HL-60 (cell line): Measurements from ENCODE around the gene BRICD5.
A peak's percentile ranks its signal among the peaks of the same experiment; 100 is the strongest.

Experiments
- DNase-seq, 2 experiments: peaks; one replicate each; pipeline ENCODE4 v3.0.0-alpha.2; 2010 to 2020; ENCODE audit warnings: low read depth in 1 of 2, low spot score in 1 of 2
- H3K27ac ChIP-seq: fragments of 250-450 bp; sonication (Bioruptor Pico); replicated peaks from 2 replicates; pipeline ENCODE4 v1.5.1; 2020; ENCODE audit warnings: mild to moderate bottlenecking, moderate library complexity
- H3K27me3 ChIP-seq: fragments of 250-450 bp; sonication (Bioruptor Pico); 2 replicates; pipeline ENCODE4 v1.5.1; 2021; ENCODE audit warnings: mild to moderate bottlenecking, moderate library complexity; ENCODE audit not compliant: insufficient read depth, poor library complexity, severe bottlenecking
- H3K4me3 ChIP-seq: replicated peaks from 2 replicates; pipeline ENCODE4 v1.5.1; 2011; ENCODE audit warnings: mild to moderate bottlenecking, control low read depth, low read length; ENCODE audit not compliant: insufficient read depth
- GABPA ChIP-seq: IDR thresholded peaks from 2 replicates; pipeline ENCODE4 v1.6.1; 2012; ENCODE audit warnings: low read depth
- POLR2AphosphoS5 ChIP-seq: IDR thresholded peaks from 2 replicates; pipeline ENCODE4 v1.6.1; 2012; ENCODE audit warnings: low read depth
- SPI1 ChIP-seq: IDR thresholded peaks from 2 replicates; pipeline ENCODE4 v1.6.1; 2012; ENCODE audit warnings: low read depth, mild to moderate bottlenecking, borderline replicate concordance
- TF ChIP-seq, protein P1 (sequence below): IDR thresholded peaks from one replicate; pipeline ENCODE4 v1.5.1; 2011; ENCODE audit warnings: low read length, control low read depth, inconsistent platforms; ENCODE audit not compliant: insufficient read depth
- TF ChIP-seq, protein P2 (sequence below): IDR thresholded peaks from 2 replicates; pipeline ENCODE4 v1.6.1; 2012; ENCODE audit warnings: low read depth; ENCODE audit not compliant: insufficient replicate concordance

BRICD5 gene

DNA sequence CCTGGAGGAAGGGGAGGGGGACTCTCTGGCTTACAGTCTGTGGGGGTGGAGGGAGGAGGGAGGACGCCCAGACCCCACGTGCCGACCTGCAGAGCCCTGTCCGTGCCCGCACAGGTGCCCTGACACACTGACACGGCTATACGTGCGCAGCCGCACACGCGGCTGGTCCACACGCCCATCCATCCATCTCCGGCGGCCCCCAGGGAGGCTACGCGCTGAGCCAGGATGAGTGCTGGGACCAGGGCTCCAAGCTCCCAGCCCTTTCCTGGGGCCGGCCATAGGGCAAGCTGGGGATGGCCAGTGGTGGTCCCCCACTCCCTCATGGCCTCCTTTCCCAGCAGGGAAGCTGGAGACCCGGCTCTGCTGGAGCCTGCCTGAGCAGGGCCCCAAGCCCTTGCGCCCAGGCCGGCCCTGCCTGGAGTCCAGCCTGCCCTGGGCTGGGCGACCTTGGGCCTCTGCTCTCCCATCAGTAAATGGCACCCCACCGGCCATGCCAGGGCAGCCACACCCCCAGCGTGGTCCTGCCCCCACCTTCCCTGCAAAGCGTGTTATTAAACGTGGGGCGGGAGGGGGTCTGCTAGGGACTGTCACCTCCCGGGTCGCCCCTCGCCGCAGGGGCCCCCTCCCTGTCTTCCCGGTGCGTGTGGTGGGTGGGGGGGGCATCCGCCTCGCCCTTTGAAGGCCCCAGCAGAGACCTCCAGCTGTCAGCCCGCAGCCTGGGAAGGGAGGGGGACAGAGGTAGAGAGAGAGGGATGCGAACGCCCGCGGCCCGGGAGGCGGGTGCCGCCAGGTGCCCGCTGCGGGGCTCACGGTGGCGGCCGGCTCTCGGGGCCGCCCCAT is 15.1 kb downstream of the BRICD5 start:
- DNase-seq = no peak
- Histone ChIP-seq H3K27ac (no peak overlapping the region), H3K4me3 (no peak overlapping the region), H3K27me3 (peaks cover 35% of the 10 kb centered on the region)
- TF ChIP-seq, protein P1, sequence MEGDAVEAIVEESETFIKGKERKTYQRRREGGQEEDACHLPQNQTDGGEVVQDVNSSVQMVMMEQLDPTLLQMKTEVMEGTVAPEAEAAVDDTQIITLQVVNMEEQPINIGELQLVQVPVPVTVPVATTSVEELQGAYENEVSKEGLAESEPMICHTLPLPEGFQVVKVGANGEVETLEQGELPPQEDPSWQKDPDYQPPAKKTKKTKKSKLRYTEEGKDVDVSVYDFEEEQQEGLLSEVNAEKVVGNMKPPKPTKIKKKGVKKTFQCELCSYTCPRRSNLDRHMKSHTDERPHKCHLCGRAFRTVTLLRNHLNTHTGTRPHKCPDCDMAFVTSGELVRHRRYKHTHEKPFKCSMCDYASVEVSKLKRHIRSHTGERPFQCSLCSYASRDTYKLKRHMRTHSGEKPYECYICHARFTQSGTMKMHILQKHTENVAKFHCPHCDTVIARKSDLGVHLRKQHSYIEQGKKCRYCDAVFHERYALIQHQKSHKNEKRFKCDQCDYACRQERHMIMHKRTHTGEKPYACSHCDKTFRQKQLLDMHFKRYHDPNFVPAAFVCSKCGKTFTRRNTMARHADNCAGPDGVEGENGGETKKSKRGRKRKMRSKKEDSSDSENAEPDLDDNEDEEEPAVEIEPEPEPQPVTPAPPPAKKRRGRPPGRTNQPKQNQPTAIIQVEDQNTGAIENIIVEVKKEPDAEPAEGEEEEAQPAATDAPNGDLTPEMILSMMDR = no peak
- TF ChIP-seq GABPA (no peak), SPI1 (no peak), POLR2AphosphoS5 (no peak)
- TF ChIP-seq, protein P2, sequence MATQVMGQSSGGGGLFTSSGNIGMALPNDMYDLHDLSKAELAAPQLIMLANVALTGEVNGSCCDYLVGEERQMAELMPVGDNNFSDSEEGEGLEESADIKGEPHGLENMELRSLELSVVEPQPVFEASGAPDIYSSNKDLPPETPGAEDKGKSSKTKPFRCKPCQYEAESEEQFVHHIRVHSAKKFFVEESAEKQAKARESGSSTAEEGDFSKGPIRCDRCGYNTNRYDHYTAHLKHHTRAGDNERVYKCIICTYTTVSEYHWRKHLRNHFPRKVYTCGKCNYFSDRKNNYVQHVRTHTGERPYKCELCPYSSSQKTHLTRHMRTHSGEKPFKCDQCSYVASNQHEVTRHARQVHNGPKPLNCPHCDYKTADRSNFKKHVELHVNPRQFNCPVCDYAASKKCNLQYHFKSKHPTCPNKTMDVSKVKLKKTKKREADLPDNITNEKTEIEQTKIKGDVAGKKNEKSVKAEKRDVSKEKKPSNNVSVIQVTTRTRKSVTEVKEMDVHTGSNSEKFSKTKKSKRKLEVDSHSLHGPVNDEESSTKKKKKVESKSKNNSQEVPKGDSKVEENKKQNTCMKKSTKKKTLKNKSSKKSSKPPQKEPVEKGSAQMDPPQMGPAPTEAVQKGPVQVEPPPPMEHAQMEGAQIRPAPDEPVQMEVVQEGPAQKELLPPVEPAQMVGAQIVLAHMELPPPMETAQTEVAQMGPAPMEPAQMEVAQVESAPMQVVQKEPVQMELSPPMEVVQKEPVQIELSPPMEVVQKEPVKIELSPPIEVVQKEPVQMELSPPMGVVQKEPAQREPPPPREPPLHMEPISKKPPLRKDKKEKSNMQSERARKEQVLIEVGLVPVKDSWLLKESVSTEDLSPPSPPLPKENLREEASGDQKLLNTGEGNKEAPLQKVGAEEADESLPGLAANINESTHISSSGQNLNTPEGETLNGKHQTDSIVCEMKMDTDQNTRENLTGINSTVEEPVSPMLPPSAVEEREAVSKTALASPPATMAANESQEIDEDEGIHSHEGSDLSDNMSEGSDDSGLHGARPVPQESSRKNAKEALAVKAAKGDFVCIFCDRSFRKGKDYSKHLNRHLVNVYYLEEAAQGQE = no peak

DNA sequence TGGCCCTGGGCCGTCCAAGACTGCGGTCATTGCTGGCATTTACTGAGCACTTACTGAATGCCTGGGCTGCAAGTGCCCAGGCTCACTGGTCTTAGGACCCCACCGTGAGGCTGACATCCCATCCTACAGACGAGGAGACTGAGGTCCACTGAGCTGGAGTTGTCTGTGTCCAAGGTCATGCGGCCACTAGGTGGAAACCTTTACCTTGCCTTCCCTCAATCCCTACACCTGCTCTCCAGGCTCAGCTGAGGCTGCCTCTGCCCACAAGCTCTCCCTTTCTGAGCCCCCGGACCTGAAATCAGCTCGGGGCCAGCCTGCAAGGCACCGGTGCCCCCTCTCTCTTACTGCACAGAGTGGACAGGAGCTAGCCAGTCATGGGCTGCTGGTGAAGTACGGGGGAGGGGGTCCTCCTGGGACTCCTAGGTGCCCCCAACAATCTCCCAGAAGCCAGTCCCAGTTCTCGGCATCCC is 15.8 kb downstream of the BRICD5 start:
- peak in 1 of 2 experiments; percentile 61 for DNase-seq
- H3K27ac ChIP-seq = no peak overlapping the region
- TF ChIP-seq, protein P2 = no peak
- TF ChIP-seq, protein P1 = peak; percentile 21
- no peak for TF ChIP-seq GABPA
- TF ChIP-seq SPI1 = no peak
- no peak for TF ChIP-seq POLR2AphosphoS5
- H3K4me3 ChIP-seq = no peak overlapping the region
- H3K27me3 ChIP-seq = peaks cover 35% of the 10 kb centered on the region

DNA sequence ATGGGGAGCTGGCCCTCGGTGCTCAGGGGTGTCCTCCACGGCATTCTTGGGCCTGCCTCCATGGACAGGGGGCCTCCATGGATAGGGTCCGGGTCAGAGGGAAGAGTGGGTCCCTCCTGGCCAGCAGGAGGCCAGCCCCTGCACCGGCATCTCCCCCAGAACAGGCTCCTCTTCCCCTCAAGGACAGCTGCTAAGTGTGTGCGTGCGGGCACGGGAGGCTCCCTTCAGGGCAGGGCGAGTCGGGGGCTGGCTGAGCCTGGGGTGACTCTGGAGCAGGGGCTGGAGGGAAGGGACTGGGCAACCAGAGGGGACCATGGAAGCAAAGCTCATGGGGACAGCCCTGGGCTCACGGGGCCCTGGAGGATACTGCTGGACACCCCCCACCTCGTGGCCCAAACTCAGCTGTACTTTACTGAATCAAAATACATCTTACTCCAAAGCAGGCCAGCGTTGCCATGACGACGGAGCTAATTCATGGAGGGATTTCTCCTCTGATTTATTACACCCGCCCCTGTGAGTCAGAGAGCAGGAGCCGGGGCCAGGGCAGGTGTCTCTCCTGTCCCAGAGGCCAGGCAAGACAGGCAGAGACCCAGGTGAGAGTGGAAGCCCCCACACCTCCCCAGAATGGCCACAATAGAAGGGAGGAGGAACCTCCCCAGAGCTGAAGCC is 16.4 kb downstream of the BRICD5 start:
- no peak overlapping the region for H3K27ac ChIP-seq

More for the DNA sequence above, 16.4 kb downstream of the BRICD5 start:
- TF ChIP-seq, protein P2 = no peak
- no peak for TF ChIP-seq GABPA
- TF ChIP-seq, protein P1 = no peak
- TF ChIP-seq SPI1 = no peak
- TF ChIP-seq POLR2AphosphoS5 = no peak
- Histone ChIP-seq H3K4me3 (no peak overlapping the region), H3K27me3 (peaks cover 35% of the 10 kb centered on the region)
- no peak for DNase-seq
